HG02973 (cell line): ENCODE measurements around the gene CLEC6A.
"Not testable (repeated sequence)": the region's sequence is repeated elsewhere in the genome, so short reads cannot be mapped to it uniquely, and the experiment has no call there.

Experiments
- ATAC-seq: cut with Tn5 transposase; IDR thresholded peaks from one replicate; pipeline ENCODE4 v1.9.1; 2021; ENCODE audit warnings: moderate library complexity; ENCODE audit not compliant: unreplicated experiment

Gene CLEC6A

DNA sequence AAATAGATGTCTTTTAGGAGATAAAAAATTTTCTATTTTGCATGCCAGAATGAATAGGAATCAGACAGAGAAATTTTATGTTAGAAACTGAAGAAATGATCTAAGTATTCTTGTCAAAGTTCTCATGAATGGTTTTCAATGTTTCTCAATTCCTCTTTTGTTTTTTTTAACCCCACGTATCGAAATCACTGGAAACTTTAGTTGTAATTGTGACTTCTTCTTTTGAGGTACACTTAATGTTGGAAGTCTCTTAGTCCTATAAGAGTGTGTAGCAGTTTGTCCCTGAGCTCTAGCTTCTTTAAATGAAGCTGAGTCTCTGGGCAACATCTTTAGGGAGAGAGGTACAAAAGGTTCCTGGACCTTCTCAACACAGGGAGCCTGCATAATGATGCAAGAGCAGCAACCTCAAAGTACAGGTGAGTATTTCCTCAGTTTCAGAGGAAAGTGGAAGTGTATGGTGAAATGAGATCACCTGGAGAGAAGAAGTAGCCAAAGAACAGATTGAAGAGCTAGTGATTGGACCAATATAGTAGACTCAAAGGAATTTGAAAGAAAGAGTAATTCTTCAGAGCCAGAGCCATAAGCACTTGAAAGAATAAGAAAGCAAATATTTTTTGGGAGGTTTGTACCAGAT, at the start of gene CLEC6A:
Gene CLEC6A (plus strand): TSS at position 236 of the 634 bp plus-strand sequence. CDS start 150 bp downstream, at position 386.
- no peak for ATAC-seq

GRCh38 chr12:8419576-8419975, 36.2 kb upstream of the CLEC6A start:
- ATAC-seq: not testable (repeated sequence)

DNA sequence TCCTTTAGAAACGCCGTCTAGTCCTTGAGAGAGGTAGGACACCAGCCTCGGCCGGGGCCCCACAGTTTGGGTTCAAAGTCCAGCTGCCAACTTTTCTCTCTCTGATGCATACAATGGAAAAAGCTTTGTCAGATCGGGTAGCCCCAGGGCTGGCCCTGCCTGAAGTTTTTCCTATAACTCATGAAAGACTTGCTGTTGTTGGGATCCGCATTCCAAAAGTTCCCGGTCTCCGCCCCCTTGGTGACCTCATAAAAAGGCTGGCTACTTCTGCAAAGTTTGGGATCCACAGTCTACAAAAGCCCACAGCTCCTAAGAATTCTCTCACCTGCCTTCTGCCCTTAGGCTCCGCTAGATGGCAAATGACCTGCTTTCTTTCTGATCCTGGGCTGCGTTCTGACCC, 35.3 kb upstream of the CLEC6A start:
- no peak for ATAC-seq

- ATAC-seq: not testable (repeated sequence)
Observed at GRCh38 chr12:8444536-8445278, 11.1 kb upstream of the CLEC6A start.

- ATAC-seq: no peak
Observed at GRCh38 chr12:8445731-8446130, 10.0 kb upstream of the CLEC6A start.

GRCh38 chr12:8446642-8447547, 8.9 kb upstream of the CLEC6A start:
- no peak for ATAC-seq

- ATAC-seq: no peak
Observed at GRCh38 chr12:8449355-8449859, 6.4 kb upstream of the CLEC6A start.

GRCh38 chr12:8452036-8452435, 3.7 kb upstream of the CLEC6A start:
- ATAC-seq: no peak

DNA sequence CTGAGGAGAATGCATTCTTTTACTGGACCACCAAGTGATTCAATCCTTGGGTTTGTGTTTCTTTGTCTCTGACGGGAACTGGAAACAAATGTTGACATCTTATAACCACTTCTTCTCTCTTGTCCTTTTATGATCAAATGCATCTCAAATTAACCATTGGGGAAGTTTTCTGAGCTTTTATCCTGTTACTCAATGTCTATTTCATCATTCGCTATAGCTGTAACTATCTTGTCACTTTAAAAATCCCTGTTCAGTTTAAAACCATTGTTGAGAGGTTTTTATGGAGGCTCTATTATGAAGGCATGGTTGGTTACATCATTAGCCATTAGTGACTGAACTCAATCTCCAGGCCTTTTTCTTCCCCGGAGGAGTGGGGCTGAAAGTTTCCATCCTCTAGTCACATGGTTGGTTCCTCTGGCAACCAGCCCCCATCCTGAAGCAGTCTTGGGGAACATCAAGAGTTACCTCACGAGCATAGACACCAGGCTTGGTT, 2.7 kb upstream of the CLEC6A start:
- no peak for ATAC-seq

DNA sequence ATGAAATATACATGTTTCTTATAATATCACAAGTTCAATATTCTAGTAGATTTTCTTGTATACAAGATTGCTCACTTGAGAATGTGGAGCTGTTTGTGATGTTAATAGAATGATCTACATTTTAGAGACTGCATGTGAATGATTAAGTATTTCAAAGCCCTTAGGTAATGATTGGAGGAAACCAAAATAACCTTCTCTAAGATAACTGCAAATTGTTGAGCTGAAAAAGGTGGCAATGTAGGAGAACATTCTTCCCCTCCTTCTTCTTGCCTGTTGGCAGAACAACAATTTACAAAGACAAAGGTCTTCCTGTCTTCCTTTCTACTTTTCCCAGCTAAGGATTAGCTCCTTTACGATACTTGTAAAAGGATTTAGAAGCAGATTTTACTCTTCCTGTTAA, 2.0 kb upstream of the CLEC6A start:
- no peak for ATAC-seq

GRCh38 chr12:8455271-8455670, 491 bp upstream of the CLEC6A start:
- no peak for ATAC-seq

GRCh38 chr12:8461426-8461825, 5.7 kb downstream of the CLEC6A start:
- ATAC-seq: no peak

DNA sequence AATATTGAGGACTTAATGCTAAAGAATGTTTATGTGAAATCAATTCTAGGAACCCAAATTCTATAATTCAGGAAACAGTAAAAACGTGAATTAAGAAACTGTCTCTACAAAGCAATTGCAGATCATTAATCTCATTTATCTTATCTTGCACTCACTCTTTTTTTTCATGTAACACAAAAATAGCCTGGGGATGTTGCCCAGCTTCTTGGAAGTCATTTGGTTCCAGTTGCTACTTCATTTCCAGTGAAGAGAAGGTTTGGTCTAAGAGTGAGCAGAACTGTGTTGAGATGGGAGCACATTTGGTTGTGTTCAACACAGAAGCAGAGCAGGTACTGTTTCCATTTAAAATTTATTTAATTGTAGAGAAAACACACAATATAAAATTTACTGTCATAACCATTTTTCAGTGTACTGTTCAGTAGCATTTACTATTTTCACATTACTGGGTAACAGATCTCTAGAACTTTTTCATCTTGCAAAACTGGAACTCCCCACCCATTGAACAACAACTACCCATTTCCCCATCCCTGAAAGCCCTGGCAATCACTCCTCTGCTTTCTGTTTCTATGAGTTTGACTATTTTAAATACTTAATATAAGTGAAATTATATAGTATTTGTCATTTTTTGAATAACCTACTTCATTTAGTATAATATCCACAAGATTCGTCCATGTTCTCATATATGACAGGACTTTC, 9.7 kb downstream of the CLEC6A start:
- no peak for ATAC-seq

DNA sequence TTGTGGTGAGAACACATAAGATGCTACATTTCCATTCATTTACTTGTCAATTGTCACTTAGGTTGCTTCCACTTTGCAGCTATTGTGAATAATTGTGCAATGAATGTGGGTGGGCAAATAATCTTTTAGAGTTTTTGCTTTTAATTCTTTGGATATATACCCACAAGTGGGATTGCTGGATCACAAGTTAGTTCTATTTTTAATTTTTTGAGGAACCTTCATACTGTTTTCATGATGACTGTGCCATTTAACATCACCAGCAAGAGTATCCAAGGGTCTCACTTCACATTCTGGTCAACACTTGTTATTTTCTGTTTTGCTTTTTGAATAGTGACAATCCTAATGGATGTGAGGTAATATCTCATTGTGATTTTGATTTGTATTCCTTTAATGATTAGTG, 10.5 kb downstream of the CLEC6A start:
- ATAC-seq: no peak

DNA sequence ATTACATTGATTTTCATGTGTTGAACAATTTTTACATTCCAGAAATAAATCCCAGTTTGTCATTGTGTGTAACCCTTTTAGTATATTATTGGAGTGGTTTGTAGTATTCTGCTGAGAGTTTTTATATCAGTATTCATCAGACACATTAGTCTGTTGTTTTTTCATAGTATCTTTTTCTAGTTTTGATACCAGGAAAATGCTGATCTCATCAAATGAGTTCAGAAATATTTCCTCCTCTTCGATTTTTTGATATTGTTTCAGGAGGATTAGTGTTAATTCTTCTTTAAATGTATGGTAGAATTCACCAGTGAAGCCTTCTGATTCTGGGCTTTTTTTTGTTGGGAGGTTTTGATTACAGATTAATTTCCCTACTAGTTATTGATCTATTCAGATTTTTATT, 15.3 kb downstream of the CLEC6A start:
- no peak for ATAC-seq

- no peak for ATAC-seq
Observed at GRCh38 chr12:8475508-8476203, 19.9 kb downstream of the CLEC6A start.

- no peak for ATAC-seq
Observed at GRCh38 chr12:8482571-8483061, 26.9 kb downstream of the CLEC6A start.

GRCh38 chr12:8483079-8483478, 27.3 kb downstream of the CLEC6A start:
- ATAC-seq: no peak

- no peak for ATAC-seq
Observed at GRCh38 chr12:8491646-8492530, 36.1 kb downstream of the CLEC6A start.
